ENCODE results near the gene IL16. TPM values are rescaled to one million over a fixed set of nuclear protein-coding genes. Genes with fewer than 3 reads are reported as not detected.

The IL16 gene
- total RNA-seq, 6 experiments from 2014 or later: 2.0 to 6.8 (median 3.2) TPM

- no peaks in the 10 kb centered on the region for H3K27me3 ChIP-seq
- H3K4me1 ChIP-seq: peaks cover 0 to 22% (median 9%) of the 10 kb centered on the region in 4 donors
- ATAC-seq (peak in 1 of 4 donors; percentile 38), DNase-seq (no peak)
- H3K36me3 ChIP-seq: no peaks in the 10 kb centered on the region
- no peaks in the 10 kb centered on the region for H3K9me3 ChIP-seq
- intact Hi-C loops (cut with DNase I): loop anchor here in 1 of 2 donors (10.0 kb wide), 1 partner anchor 64 kb away; no protein-coding TSS in a partner anchor
- H3K27ac ChIP-seq: no peak overlapping the region
- no peak overlapping the region for H3K4me3 ChIP-seq
- WGBS (ENCODE audit: insufficient coverage, low coverage, low lambda C conversion rate, missing lambda C conversion rate): 69% methylated on average over 8 of the region's 8 CpGs
- TF ChIP-seq CTCF (IDR thresholded peaks at IDR 0.05) (no peak), POLR2A (IDR thresholded peaks at IDR 0.05) (no peak)
These were observed 141.7 kb downstream of the IL16 start for GRCh38 chr15:81338170-81339007.

- DNase-seq (no peak), ATAC-seq (no peak)
- H3K4me3 ChIP-seq: no peak overlapping the region
- H3K4me1 ChIP-seq: peaks cover 0 to 15% (median 6%) of the 10 kb centered on the region in 4 donors
- 85% methylated on average over 5 of the region's 5 CpGs for WGBS (ENCODE audit: insufficient coverage, low coverage, low lambda C conversion rate, missing lambda C conversion rate)
- no peaks in the 10 kb centered on the region for H3K36me3 ChIP-seq
- no peak overlapping the region for H3K27ac ChIP-seq
- H3K9me3 ChIP-seq: no peaks in the 10 kb centered on the region
- no peak for TF ChIP-seq POLR2A (IDR thresholded peaks at IDR 0.05)
- TF ChIP-seq CTCF (IDR thresholded peaks at IDR 0.05): no peak
- no peaks in the 10 kb centered on the region for H3K27me3 ChIP-seq
- intact Hi-C loops (cut with DNase I): loop anchor here in 1 of 2 donors (10.0 kb wide), 1 partner anchor 65 kb away; no protein-coding TSS in a partner anchor
These were observed 142.6 kb downstream of the IL16 start for GRCh38 chr15:81339321-81339720.

GRCh38 chr15:81339851-81340250 lies 143.2 kb downstream of the IL16 start:
- intact Hi-C loops (cut with DNase I): loop anchor here in 1 of 2 donors (10.0 kb wide), 1 partner anchor 65 kb away; no protein-coding TSS in a partner anchor
- DNase-seq (no peak), ATAC-seq (no peak)
- Histone ChIP-seq H3K36me3 (no peaks in the 10 kb centered on the region), H3K4me1 (peaks cover 0 to 10% (median 4%) of the 10 kb centered on the region in 4 donors), H3K27me3 (no peaks in the 10 kb centered on the region), H3K27ac (no peak overlapping the region), H3K9me3 (no peaks in the 10 kb centered on the region), H3K4me3 (no peak overlapping the region)
- TF ChIP-seq POLR2A (IDR thresholded peaks at IDR 0.05) (no peak), CTCF (IDR thresholded peaks at IDR 0.05) (no peak)
- whole genome bisulfite sequencing (ENCODE audit: insufficient coverage, low coverage, low lambda C conversion rate, missing lambda C conversion rate): 62% methylated on average over 4 of the region's 4 CpGs

- intact Hi-C loops (cut with DNase I): no loop called here
- ATAC-seq: no peak
These were observed 144.7 kb downstream of the IL16 start for GRCh38 chr15:81341351-81341750.

More at GRCh38 chr15:81341351-81341750, 144.7 kb downstream of the IL16 start:
- H3K27ac ChIP-seq: no peak overlapping the region
- no peaks in the 10 kb centered on the region for H3K27me3 ChIP-seq
- H3K4me3 ChIP-seq: no peak overlapping the region
- H3K4me1 ChIP-seq: peaks cover 0 to 2% (median under 1%) of the 10 kb centered on the region in 4 donors
- H3K36me3 ChIP-seq: no peaks in the 10 kb centered on the region
- no peaks in the 10 kb centered on the region for H3K9me3 ChIP-seq
- no peak for DNase-seq
- 83% methylated on average over 2 of the region's 4 CpGs for WGBS (ENCODE audit: insufficient coverage, low coverage, low lambda C conversion rate, missing lambda C conversion rate)
- TF ChIP-seq CTCF (IDR thresholded peaks at IDR 0.05) (no peak), POLR2A (IDR thresholded peaks at IDR 0.05) (no peak)
